Spleen (tissue), 7 donors: ENCODE data around the gene PRKRIP1.

Experiments used
- POLR2A ChIP-seq, 3 donors: fragments of 450-650 bp; IDR thresholded peaks; one replicate each; pipeline ENCODE4 v1.5.1; 2017; ENCODE audit warnings: antibody characterized with exemption in 3 of 3, mild to moderate bottlenecking in 1 of 3
- POLR2AphosphoS5 ChIP-seq, 3 donors: sonication (generic); formaldehyde crosslinking; IDR thresholded peaks; one replicate each; pipeline ENCODE4 v1.5.1; 2017; ENCODE audit warnings: antibody characterized with exemption in 3 of 3
- TF ChIP-seq, protein P1 (sequence below), 11 experiments: fragments of 200-600 bp in 7 of 11; fragments of 450-650 bp in 4 of 11; sonication (generic) in 4 of 11; IDR thresholded peaks in 8 of 11; conservative IDR thresholded peaks in 3 of 11; 1 replicate in 7 of 11; 2 replicates in 4 of 11; pipeline versions ENCODE4 v1.4.0 to v1.8.0; 2016 to 2021; ENCODE audit warnings: antibody characterized with exemption in 11 of 11, inconsistent platforms in 4 of 11, mild to moderate bottlenecking in 1 of 11
- donor health status: DM: no; HTN: no; CAD: no; lungs with moderate emphysema.
- donor health status: DM: no; HTN: no; CAD: no.
- donor health status: DM: no; HTN: no; CAD: no.

DNA sequence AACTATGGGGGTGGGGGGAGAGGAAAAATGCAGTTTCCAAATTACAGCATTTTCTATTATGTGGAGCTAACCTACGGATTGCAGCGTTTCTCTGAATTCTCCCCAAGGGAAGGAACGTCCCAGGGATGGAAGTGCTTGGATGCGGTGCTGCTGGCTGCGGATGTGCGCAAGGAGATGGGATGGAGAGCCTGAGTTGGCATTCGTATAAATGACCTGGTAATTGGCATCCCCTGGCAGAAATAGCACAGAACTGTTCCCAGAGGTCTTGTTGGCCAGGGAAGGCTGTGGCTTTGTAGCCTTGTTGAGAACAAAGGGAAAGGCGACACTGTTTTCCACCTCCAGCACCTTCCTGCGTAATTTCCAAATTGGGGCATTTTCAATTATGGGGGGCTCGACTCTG lies 40.0 kb downstream of the PRKRIP1 start:
- TF ChIP-seq, protein P1, sequence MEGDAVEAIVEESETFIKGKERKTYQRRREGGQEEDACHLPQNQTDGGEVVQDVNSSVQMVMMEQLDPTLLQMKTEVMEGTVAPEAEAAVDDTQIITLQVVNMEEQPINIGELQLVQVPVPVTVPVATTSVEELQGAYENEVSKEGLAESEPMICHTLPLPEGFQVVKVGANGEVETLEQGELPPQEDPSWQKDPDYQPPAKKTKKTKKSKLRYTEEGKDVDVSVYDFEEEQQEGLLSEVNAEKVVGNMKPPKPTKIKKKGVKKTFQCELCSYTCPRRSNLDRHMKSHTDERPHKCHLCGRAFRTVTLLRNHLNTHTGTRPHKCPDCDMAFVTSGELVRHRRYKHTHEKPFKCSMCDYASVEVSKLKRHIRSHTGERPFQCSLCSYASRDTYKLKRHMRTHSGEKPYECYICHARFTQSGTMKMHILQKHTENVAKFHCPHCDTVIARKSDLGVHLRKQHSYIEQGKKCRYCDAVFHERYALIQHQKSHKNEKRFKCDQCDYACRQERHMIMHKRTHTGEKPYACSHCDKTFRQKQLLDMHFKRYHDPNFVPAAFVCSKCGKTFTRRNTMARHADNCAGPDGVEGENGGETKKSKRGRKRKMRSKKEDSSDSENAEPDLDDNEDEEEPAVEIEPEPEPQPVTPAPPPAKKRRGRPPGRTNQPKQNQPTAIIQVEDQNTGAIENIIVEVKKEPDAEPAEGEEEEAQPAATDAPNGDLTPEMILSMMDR (IDR thresholded peaks at IDR 0.05 in 8 of 11, conservative IDR thresholded peaks at IDR 0.05 in 3 of 11), result no peak
- no peak for TF ChIP-seq POLR2AphosphoS5 (IDR thresholded peaks at IDR 0.05)
- TF ChIP-seq POLR2A (IDR thresholded peaks at IDR 0.05), result no peak
